Activated naive CD4-positive, alpha-beta T cell treated with anti-CD3 and anti-CD28 coated beads, Interleukin-2, amount 50 U/mL, for 16 hours (primary cell): ENCODE measurements around the gene TMEM219.
"Not testable (repeated sequence)": the region's sequence is repeated elsewhere in the genome, so short reads cannot be mapped to it uniquely, and the experiment has no call there.

Source experiments
- DNase-seq: peaks from one replicate; pipeline ENCODE4 v3.0.0-alpha.2; 2020

The TMEM219 gene

GRCh38 chr16:30016555-30017276 lies 54.8 kb downstream of the TMEM219 start:
- DNase-seq, result no peak

- DNase-seq, result no peak
These were observed 55.4 kb downstream of the TMEM219 start for GRCh38 chr16:30017277-30017656.

DNA sequence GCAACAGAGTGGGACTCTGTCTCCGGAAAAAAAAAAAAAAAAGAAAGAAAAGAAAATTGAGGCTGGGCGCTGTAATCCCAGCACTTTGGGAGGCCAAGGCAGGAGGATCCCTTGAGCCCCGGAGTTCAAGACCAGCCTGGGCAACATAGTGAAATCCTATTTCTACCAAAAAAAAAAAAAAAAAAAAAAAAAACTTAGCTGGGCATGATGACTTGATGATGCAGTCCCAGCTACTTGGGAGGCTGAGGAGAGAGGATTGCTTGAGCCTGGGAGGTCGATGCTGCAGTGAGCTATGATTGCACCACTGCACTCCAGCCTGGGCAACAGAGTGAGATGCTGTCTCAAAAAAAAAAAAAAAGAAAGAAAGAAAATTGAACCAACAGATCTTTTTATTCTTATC lies 56.1 kb downstream of the TMEM219 start:
- not testable (repeated sequence) for DNase-seq

DNA sequence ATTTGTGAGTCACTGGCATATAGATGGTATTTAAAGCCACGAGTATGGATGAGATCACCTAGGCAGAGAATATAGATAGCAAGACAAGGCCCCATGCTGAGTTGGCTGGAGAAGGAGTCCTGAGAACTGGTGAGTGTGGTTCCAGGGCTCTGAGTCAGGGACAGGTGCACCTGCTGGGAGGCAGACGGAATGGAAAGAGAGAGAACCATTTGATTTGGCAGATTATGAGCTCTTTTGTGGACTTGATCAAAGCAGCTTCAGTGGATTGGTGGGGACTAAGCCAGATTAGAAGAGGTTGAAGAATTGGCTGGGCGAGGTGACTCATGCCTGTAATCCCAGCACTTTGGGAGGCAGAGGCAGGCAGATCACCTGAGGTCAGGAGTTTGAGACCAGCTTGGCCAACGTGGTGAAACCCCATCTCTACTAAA lies 56.9 kb downstream of the TMEM219 start:
- DNase-seq, result no peak
